NCI-H2081 (cell line): ENCODE data around the gene ZFP57.
"Not testable (repeated sequence)": the region's sequence is repeated elsewhere in the genome, so short reads cannot be mapped to it uniquely, and the experiment has no call there.

Experiments used
- DNase-seq, 2 experiments: peaks; one replicate each; lab custom pipeline; 2025; lab: John Stamatoyannopoulos, UW

ZFP57 gene

GRCh38 chr6:29696147-29697125 lies 15.5 kb upstream of the ZFP57 start:
- DNase-seq, result no peak

- DNase-seq, result no peak
Observed at GRCh38 chr6:29694637-29695036, 13.7 kb upstream of the ZFP57 start.

GRCh38 chr6:29685718-29686326 lies 4.9 kb upstream of the ZFP57 start:
- DNase-seq, result no peak

GRCh38 chr6:29681811-29682210 lies 859 bp upstream of the ZFP57 start:
- DNase-seq, result no peak

GRCh38 chr6:29680416-29680815 lies 536 bp downstream of the ZFP57 start:
- no peak for DNase-seq

GRCh38 chr6:29679962-29680361 lies 990 bp downstream of the ZFP57 start:
- no peak for DNase-seq

- no peak for DNase-seq
Observed at GRCh38 chr6:29678114-29678513, 2.8 kb downstream of the ZFP57 start.

- peak; percentile 24 to 69 for DNase-seq
Observed at GRCh38 chr6:29676981-29677601, 3.9 kb downstream of the ZFP57 start.

GRCh38 chr6:29675561-29675960 lies 5.4 kb downstream of the ZFP57 start:
- DNase-seq, result no peak

GRCh38 chr6:29674008-29674407 lies 6.9 kb downstream of the ZFP57 start:
- no peak for DNase-seq

- no peak for DNase-seq
Observed at GRCh38 chr6:29673161-29673560, 7.8 kb downstream of the ZFP57 start.

GRCh38 chr6:29672116-29672515 lies 8.8 kb downstream of the ZFP57 start:
- DNase-seq, result not testable (repeated sequence)

- DNase-seq, result no peak
Observed at GRCh38 chr6:29671026-29671425, 9.9 kb downstream of the ZFP57 start.

- no peak for DNase-seq
Observed at GRCh38 chr6:29667158-29667557, 13.8 kb downstream of the ZFP57 start.

- DNase-seq, result no peak
Observed at GRCh38 chr6:29666826-29667130, 14.2 kb downstream of the ZFP57 start.

GRCh38 chr6:29665942-29666825 lies 14.8 kb downstream of the ZFP57 start:
- no peak for DNase-seq

GRCh38 chr6:29663300-29664042 lies 17.5 kb downstream of the ZFP57 start:
- DNase-seq, result no peak

GRCh38 chr6:29661502-29662141 lies 19.3 kb downstream of the ZFP57 start:
- DNase-seq, result not testable (repeated sequence)

GRCh38 chr6:29661071-29661470 lies 19.9 kb downstream of the ZFP57 start:
- DNase-seq, result no peak

GRCh38 chr6:29656798-29657197 lies 24.2 kb downstream of the ZFP57 start, which contains the start of gene MOG:
TSS of gene MOG (plus strand) at chr6:29657092. CDS start at chr6:29657210, 118 bp downstream.
- no peak for DNase-seq

- DNase-seq, result no peak
Observed at GRCh38 chr6:29656157-29656556, 24.8 kb downstream of the ZFP57 start.
